GM19438 (cell line): ENCODE data around the gene PCDHAC2.

ENCODE experiments used
- ATAC-seq: cut with Tn5 transposase; IDR thresholded peaks from one replicate; pipeline ENCODE4 v1.9.1; 2021; ENCODE audit warnings: low read depth; ENCODE audit not compliant: unreplicated experiment

The PCDHAC2 gene

GRCh38 chr5:140966293-140967225 is at the start of gene PCDHAC2:
TSS of gene PCDHAC2 (plus strand) at chr5:140966476. CDS start at chr5:140966767, 291 bp downstream.
- ATAC-seq: no peak

GRCh38 chr5:140923601-140924000 is 42.7 kb upstream of the PCDHAC2 start:
- no peak for ATAC-seq

- ATAC-seq: no peak
Measured at GRCh38 chr5:140925806-140926442, 40.4 kb upstream of the PCDHAC2 start, which contains the start of gene PCDHAC1. TSS of gene PCDHAC1 (plus strand) at chr5:140926299. CDS start at chr5:140926893, 594 bp downstream.

- ATAC-seq: no peak
Measured at GRCh38 chr5:140926443-140927227, 39.6 kb upstream of the PCDHAC2 start.

- no peak for ATAC-seq
Measured at GRCh38 chr5:140927228-140927573, 39.1 kb upstream of the PCDHAC2 start.

- ATAC-seq: no peak
Measured at GRCh38 chr5:140934964-140935606, 31.2 kb upstream of the PCDHAC2 start.

GRCh38 chr5:140946578-140946977 is 19.7 kb upstream of the PCDHAC2 start:
- no peak for ATAC-seq

GRCh38 chr5:140951636-140952035 is 14.6 kb upstream of the PCDHAC2 start:
- no peak for ATAC-seq

GRCh38 chr5:140953234-140953633 is 13.0 kb upstream of the PCDHAC2 start:
- no peak for ATAC-seq

GRCh38 chr5:140962190-140962589 is 4.1 kb upstream of the PCDHAC2 start:
- ATAC-seq: no peak

GRCh38 chr5:140964356-140964755 is 1.9 kb upstream of the PCDHAC2 start:
- ATAC-seq: no peak

- no peak for ATAC-seq
Measured at GRCh38 chr5:140965905-140966292, 377 bp upstream of the PCDHAC2 start.

- ATAC-seq: no peak
Measured at GRCh38 chr5:140967226-140967893, 1.1 kb downstream of the PCDHAC2 start.

GRCh38 chr5:140969880-140970279 is 3.6 kb downstream of the PCDHAC2 start:
- ATAC-seq: no peak

GRCh38 chr5:140973550-140973949 is 7.3 kb downstream of the PCDHAC2 start:
- no peak for ATAC-seq

GRCh38 chr5:140977003-140977402 is 10.7 kb downstream of the PCDHAC2 start:
- no peak for ATAC-seq

GRCh38 chr5:140978260-140978659 is 12.0 kb downstream of the PCDHAC2 start:
- no peak for ATAC-seq

GRCh38 chr5:140978983-140979382 is 12.7 kb downstream of the PCDHAC2 start:
- no peak for ATAC-seq

- ATAC-seq: no peak
Measured at GRCh38 chr5:140982083-140982716, 15.9 kb downstream of the PCDHAC2 start.
